Measurements from ENCODE around the gene LIPF.
"Not testable (repeated sequence)": the region's sequence is repeated elsewhere in the genome, so short reads cannot be mapped to it uniquely, and the experiment has no call there.

Gene LIPF

GRCh38 chr10:88647061-88647615, 17.1 kb upstream of the LIPF start:
- Histone ChIP-seq H3K9me3 (ENCODE audit: control insufficient read depth in 1 of 2, low read length in 2 of 2) (no peaks in the 10 kb centered on the region), H3K27me3 (ENCODE audit: control insufficient read depth in 1 of 2, insufficient read depth in 2 of 2, low read length in 2 of 2) (peaks cover 0 to 2% of the 10 kb centered on the region in 2 donors), H3K4me3 (ENCODE audit: low read depth in 1 of 2, low read length in 2 of 2) (no peak overlapping the region), H3K27ac (ENCODE audit: low read depth, low read length) (no peak overlapping the region), H3K9ac (ENCODE audit: low read depth in 1 of 2, low read length in 2 of 2) (no peak overlapping the region), H3K4me1 (ENCODE audit: control insufficient read depth in 1 of 2, insufficient read depth in 2 of 2, low read length in 2 of 2) (no peaks in the 10 kb centered on the region), H3K36me3 (ENCODE audit: control insufficient read depth in 1 of 2, insufficient read depth in 2 of 2, low read length in 2 of 2) (no peaks in the 10 kb centered on the region)

- Histone ChIP-seq H3K4me1 (ENCODE audit: control insufficient read depth in 1 of 2, insufficient read depth in 2 of 2, low read length in 2 of 2) (no peaks in the 10 kb centered on the region), H3K36me3 (ENCODE audit: control insufficient read depth in 1 of 2, insufficient read depth in 2 of 2, low read length in 2 of 2) (no peaks in the 10 kb centered on the region), H3K9ac (ENCODE audit: low read depth in 1 of 2, low read length in 2 of 2) (no peak overlapping the region), H3K27me3 (ENCODE audit: control insufficient read depth in 1 of 2, insufficient read depth in 2 of 2, low read length in 2 of 2) (no peaks in the 10 kb centered on the region), H3K9me3 (ENCODE audit: control insufficient read depth in 1 of 2, low read length in 2 of 2) (no peaks in the 10 kb centered on the region), H3K4me3 (ENCODE audit: low read depth in 1 of 2, low read length in 2 of 2) (no peak overlapping the region), H3K27ac (ENCODE audit: low read depth, low read length) (no peak overlapping the region)
These were observed 13.1 kb upstream of the LIPF start for GRCh38 chr10:88651101-88651551.

GRCh38 chr10:88652616-88653015, 11.6 kb upstream of the LIPF start:
- H3K27ac ChIP-seq (ENCODE audit: low read depth, low read length) = no peak overlapping the region
- H3K4me1 ChIP-seq (ENCODE audit: control insufficient read depth in 1 of 2, insufficient read depth in 2 of 2, low read length in 2 of 2) = no peaks in the 10 kb centered on the region
- H3K4me3 ChIP-seq (ENCODE audit: low read depth in 1 of 2, low read length in 2 of 2) = no peak overlapping the region
- H3K36me3 ChIP-seq (ENCODE audit: control insufficient read depth in 1 of 2, insufficient read depth in 2 of 2, low read length in 2 of 2) = no peaks in the 10 kb centered on the region
- no peak overlapping the region for H3K9ac ChIP-seq (ENCODE audit: low read depth in 1 of 2, low read length in 2 of 2)
- H3K9me3 ChIP-seq (ENCODE audit: control insufficient read depth in 1 of 2, low read length in 2 of 2) = no peaks in the 10 kb centered on the region
- no peaks in the 10 kb centered on the region for H3K27me3 ChIP-seq (ENCODE audit: control insufficient read depth in 1 of 2, insufficient read depth in 2 of 2, low read length in 2 of 2)

GRCh38 chr10:88657901-88658300, 6.3 kb upstream of the LIPF start:
- H3K9ac ChIP-seq (ENCODE audit: low read depth in 1 of 2, low read length in 2 of 2) = no peak overlapping the region
- no peaks in the 10 kb centered on the region for H3K4me1 ChIP-seq (ENCODE audit: control insufficient read depth in 1 of 2, insufficient read depth in 2 of 2, low read length in 2 of 2)
- no peak overlapping the region for H3K4me3 ChIP-seq (ENCODE audit: low read depth in 1 of 2, low read length in 2 of 2)
- no peaks in the 10 kb centered on the region for H3K27me3 ChIP-seq (ENCODE audit: control insufficient read depth in 1 of 2, insufficient read depth in 2 of 2, low read length in 2 of 2)
- no peaks in the 10 kb centered on the region for H3K36me3 ChIP-seq (ENCODE audit: control insufficient read depth in 1 of 2, insufficient read depth in 2 of 2, low read length in 2 of 2)
- no peak overlapping the region for H3K27ac ChIP-seq (ENCODE audit: low read depth, low read length)
- H3K9me3 ChIP-seq (ENCODE audit: control insufficient read depth in 1 of 2, low read length in 2 of 2) = no peaks in the 10 kb centered on the region

GRCh38 chr10:88659725-88660597, 4.3 kb upstream of the LIPF start:
- Histone ChIP-seq H3K27me3 (ENCODE audit: control insufficient read depth in 1 of 2, insufficient read depth in 2 of 2, low read length in 2 of 2) (no peaks in the 10 kb centered on the region), H3K4me3 (ENCODE audit: low read depth in 1 of 2, low read length in 2 of 2) (no peak overlapping the region), H3K36me3 (ENCODE audit: control insufficient read depth in 1 of 2, insufficient read depth in 2 of 2, low read length in 2 of 2) (no peaks in the 10 kb centered on the region), H3K27ac (ENCODE audit: low read depth, low read length) (no peak overlapping the region), H3K4me1 (ENCODE audit: control insufficient read depth in 1 of 2, insufficient read depth in 2 of 2, low read length in 2 of 2) (no peaks in the 10 kb centered on the region), H3K9ac (ENCODE audit: low read depth in 1 of 2, low read length in 2 of 2) (no peak overlapping the region), H3K9me3 (ENCODE audit: control insufficient read depth in 1 of 2, low read length in 2 of 2) (no peaks in the 10 kb centered on the region)

GRCh38 chr10:88660598-88660884, 3.7 kb upstream of the LIPF start:
- H3K4me3 ChIP-seq (ENCODE audit: low read depth in 1 of 2, low read length in 2 of 2) = no peak overlapping the region
- H3K4me1 ChIP-seq (ENCODE audit: control insufficient read depth in 1 of 2, insufficient read depth in 2 of 2, low read length in 2 of 2) = no peaks in the 10 kb centered on the region
- H3K27me3 ChIP-seq (ENCODE audit: control insufficient read depth in 1 of 2, insufficient read depth in 2 of 2, low read length in 2 of 2) = no peaks in the 10 kb centered on the region
- no peaks in the 10 kb centered on the region for H3K9me3 ChIP-seq (ENCODE audit: control insufficient read depth in 1 of 2, low read length in 2 of 2)
- H3K27ac ChIP-seq (ENCODE audit: low read depth, low read length) = no peak overlapping the region
- H3K36me3 ChIP-seq (ENCODE audit: control insufficient read depth in 1 of 2, insufficient read depth in 2 of 2, low read length in 2 of 2) = no peaks in the 10 kb centered on the region
- H3K9ac ChIP-seq (ENCODE audit: low read depth in 1 of 2, low read length in 2 of 2) = no peak overlapping the region

- no peak overlapping the region for H3K4me3 ChIP-seq (ENCODE audit: low read depth in 1 of 2, low read length in 2 of 2)
- no peaks in the 10 kb centered on the region for H3K4me1 ChIP-seq (ENCODE audit: control insufficient read depth in 1 of 2, insufficient read depth in 2 of 2, low read length in 2 of 2)
- H3K27me3 ChIP-seq (ENCODE audit: control insufficient read depth in 1 of 2, insufficient read depth in 2 of 2, low read length in 2 of 2) = no peaks in the 10 kb centered on the region
- no peaks in the 10 kb centered on the region for H3K36me3 ChIP-seq (ENCODE audit: control insufficient read depth in 1 of 2, insufficient read depth in 2 of 2, low read length in 2 of 2)
- H3K9ac ChIP-seq (ENCODE audit: low read depth in 1 of 2, low read length in 2 of 2) = no peak overlapping the region
- no peak overlapping the region for H3K27ac ChIP-seq (ENCODE audit: low read depth, low read length)
- no peaks in the 10 kb centered on the region for H3K9me3 ChIP-seq (ENCODE audit: control insufficient read depth in 1 of 2, low read length in 2 of 2)
These were observed 3.2 kb upstream of the LIPF start for GRCh38 chr10:88661018-88661417.

GRCh38 chr10:88661577-88661976, 2.7 kb upstream of the LIPF start:
- no peak overlapping the region for H3K9ac ChIP-seq (ENCODE audit: low read depth in 1 of 2, low read length in 2 of 2)
- no peak overlapping the region for H3K27ac ChIP-seq (ENCODE audit: low read depth, low read length)
- no peaks in the 10 kb centered on the region for H3K9me3 ChIP-seq (ENCODE audit: control insufficient read depth in 1 of 2, low read length in 2 of 2)
- no peak overlapping the region for H3K4me3 ChIP-seq (ENCODE audit: low read depth in 1 of 2, low read length in 2 of 2)
- H3K36me3 ChIP-seq (ENCODE audit: control insufficient read depth in 1 of 2, insufficient read depth in 2 of 2, low read length in 2 of 2) = no peaks in the 10 kb centered on the region
- H3K4me1 ChIP-seq (ENCODE audit: control insufficient read depth in 1 of 2, insufficient read depth in 2 of 2, low read length in 2 of 2) = no peaks in the 10 kb centered on the region
- no peaks in the 10 kb centered on the region for H3K27me3 ChIP-seq (ENCODE audit: control insufficient read depth in 1 of 2, insufficient read depth in 2 of 2, low read length in 2 of 2)

- not testable (repeated sequence) for H3K4me3 ChIP-seq (ENCODE audit: low read depth in 1 of 2, low read length in 2 of 2); H3K9me3 ChIP-seq (ENCODE audit: control insufficient read depth in 1 of 2, low read length in 2 of 2); H3K27ac ChIP-seq (ENCODE audit: low read depth, low read length); H3K4me1 ChIP-seq (ENCODE audit: control insufficient read depth in 1 of 2, insufficient read depth in 2 of 2, low read length in 2 of 2); H3K27me3 ChIP-seq (ENCODE audit: control insufficient read depth in 1 of 2, insufficient read depth in 2 of 2, low read length in 2 of 2); H3K9ac ChIP-seq (ENCODE audit: low read depth in 1 of 2, low read length in 2 of 2); H3K36me3 ChIP-seq (ENCODE audit: control insufficient read depth in 1 of 2, insufficient read depth in 2 of 2, low read length in 2 of 2)
These were observed 1.1 kb upstream of the LIPF start for GRCh38 chr10:88663153-88663552.

GRCh38 chr10:88668465-88668864, 4.2 kb downstream of the LIPF start:
- Histone ChIP-seq H3K36me3 (ENCODE audit: control insufficient read depth in 1 of 2, insufficient read depth in 2 of 2, low read length in 2 of 2) (no peaks in the 10 kb centered on the region), H3K27me3 (ENCODE audit: control insufficient read depth in 1 of 2, insufficient read depth in 2 of 2, low read length in 2 of 2) (no peaks in the 10 kb centered on the region), H3K9me3 (ENCODE audit: control insufficient read depth in 1 of 2, low read length in 2 of 2) (no peaks in the 10 kb centered on the region), H3K4me3 (ENCODE audit: low read depth in 1 of 2, low read length in 2 of 2) (no peak overlapping the region), H3K4me1 (ENCODE audit: control insufficient read depth in 1 of 2, insufficient read depth in 2 of 2, low read length in 2 of 2) (no peaks in the 10 kb centered on the region), H3K27ac (ENCODE audit: low read depth, low read length) (no peak overlapping the region), H3K9ac (ENCODE audit: low read depth in 1 of 2, low read length in 2 of 2) (no peak overlapping the region)
